ENCODE measurements around the gene GPR183. TPM values are rescaled to one million over a fixed set of nuclear protein-coding genes. Genes with fewer than 3 reads are reported as not detected.

The GPR183 gene
- total RNA-seq, 1 experiment from 2014 or later, result 0.15 TPM

DNA sequence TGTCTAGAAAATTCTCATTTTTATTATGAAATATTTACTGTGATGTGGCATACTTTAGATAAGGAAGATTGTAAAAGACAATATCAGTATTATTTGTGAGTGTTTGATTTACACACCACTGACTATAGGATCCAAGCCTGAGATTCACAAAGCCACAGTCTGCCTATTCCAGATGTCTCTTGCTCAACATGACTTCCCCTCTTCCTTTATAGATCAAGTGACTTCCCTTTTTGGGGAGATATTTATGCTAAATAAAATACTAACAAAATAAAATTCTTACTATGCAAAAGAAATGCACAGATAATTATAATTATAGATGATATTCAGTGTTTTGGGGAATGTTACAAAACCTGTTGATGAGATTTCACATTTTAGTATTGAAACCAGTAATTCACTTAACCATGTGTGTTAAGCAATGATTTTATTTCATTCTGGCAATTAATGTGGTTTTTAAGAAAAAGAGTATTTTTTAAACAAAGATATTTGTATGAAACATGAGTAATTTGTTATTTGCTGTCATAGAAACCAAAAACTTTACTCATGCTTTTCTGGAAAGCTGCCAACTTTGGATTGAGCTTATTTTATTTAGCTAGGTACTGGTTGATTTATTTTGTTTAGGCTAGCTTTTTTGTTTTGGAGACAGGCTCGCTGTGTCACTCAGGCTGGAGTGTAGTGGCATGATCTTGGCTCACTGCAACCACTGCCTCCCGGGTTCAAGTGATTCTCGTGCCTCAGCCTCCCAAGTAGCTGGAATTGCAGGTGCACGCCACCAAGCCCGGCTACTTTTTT lies 13.7 kb upstream of the GPR183 start:
- in situ Hi-C loops (cut with HindIII; ENCODE audit: low pct_unique_long_range_greater_than_20kb, low sequenced_read_pairs) (no loop called here), intact Hi-C loops (cut with micrococcal nuclease; ENCODE audit: unreplicated experiment) (no loop called here)
- Histone ChIP-seq H3K4me3 (ENCODE audit: low read depth in 2 of 2, low read length in 2 of 2) (no peak overlapping the region), H3K27ac (ENCODE audit: low read length) (no peak overlapping the region), H3K36me3 (ENCODE audit: control insufficient read depth, insufficient read depth, low read length) (no peaks in the 10 kb centered on the region), H3K27me3 (ENCODE audit: control insufficient read depth, insufficient read depth, low read length) (no peaks in the 10 kb centered on the region), H3K4me1 (ENCODE audit: control insufficient read depth, insufficient read depth, low read length) (no peaks in the 10 kb centered on the region), H3K9me3 (ENCODE audit: control insufficient read depth, insufficient read depth, low read depth, low read length) (no peaks in the 10 kb centered on the region)
- no TSS peak for BruUV-seq (replicated peaks)
- ChIA-PET CTCF (no interaction called here), POLR2A (no interaction called here)
- TF ChIP-seq, protein P1, sequence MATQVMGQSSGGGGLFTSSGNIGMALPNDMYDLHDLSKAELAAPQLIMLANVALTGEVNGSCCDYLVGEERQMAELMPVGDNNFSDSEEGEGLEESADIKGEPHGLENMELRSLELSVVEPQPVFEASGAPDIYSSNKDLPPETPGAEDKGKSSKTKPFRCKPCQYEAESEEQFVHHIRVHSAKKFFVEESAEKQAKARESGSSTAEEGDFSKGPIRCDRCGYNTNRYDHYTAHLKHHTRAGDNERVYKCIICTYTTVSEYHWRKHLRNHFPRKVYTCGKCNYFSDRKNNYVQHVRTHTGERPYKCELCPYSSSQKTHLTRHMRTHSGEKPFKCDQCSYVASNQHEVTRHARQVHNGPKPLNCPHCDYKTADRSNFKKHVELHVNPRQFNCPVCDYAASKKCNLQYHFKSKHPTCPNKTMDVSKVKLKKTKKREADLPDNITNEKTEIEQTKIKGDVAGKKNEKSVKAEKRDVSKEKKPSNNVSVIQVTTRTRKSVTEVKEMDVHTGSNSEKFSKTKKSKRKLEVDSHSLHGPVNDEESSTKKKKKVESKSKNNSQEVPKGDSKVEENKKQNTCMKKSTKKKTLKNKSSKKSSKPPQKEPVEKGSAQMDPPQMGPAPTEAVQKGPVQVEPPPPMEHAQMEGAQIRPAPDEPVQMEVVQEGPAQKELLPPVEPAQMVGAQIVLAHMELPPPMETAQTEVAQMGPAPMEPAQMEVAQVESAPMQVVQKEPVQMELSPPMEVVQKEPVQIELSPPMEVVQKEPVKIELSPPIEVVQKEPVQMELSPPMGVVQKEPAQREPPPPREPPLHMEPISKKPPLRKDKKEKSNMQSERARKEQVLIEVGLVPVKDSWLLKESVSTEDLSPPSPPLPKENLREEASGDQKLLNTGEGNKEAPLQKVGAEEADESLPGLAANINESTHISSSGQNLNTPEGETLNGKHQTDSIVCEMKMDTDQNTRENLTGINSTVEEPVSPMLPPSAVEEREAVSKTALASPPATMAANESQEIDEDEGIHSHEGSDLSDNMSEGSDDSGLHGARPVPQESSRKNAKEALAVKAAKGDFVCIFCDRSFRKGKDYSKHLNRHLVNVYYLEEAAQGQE (IDR thresholded peaks at IDR 0.05; ENCODE audit: insufficient read depth in 1 of 2, low read depth in 2 of 2, low read length in 1 of 2), result no peak
- TF ChIP-seq CTCF (IDR thresholded peaks at IDR 0.05), result no peak
- TF ChIP-seq SIN3A (IDR thresholded peaks at IDR 0.05; ENCODE audit: borderline replicate concordance, insufficient read depth, low read depth, low read length), result no peak
- no peak for TF ChIP-seq TCF7L2 (IDR thresholded peaks at IDR 0.05; ENCODE audit: low read depth, low read length)
- TF ChIP-seq POLR2AphosphoS5 (IDR thresholded peaks at IDR 0.05; ENCODE audit: low read depth, low read length), result no peak
- DNase-seq (ENCODE audit: low read depth, low spot score) (no peak), ATAC-seq (no peak)

DNA sequence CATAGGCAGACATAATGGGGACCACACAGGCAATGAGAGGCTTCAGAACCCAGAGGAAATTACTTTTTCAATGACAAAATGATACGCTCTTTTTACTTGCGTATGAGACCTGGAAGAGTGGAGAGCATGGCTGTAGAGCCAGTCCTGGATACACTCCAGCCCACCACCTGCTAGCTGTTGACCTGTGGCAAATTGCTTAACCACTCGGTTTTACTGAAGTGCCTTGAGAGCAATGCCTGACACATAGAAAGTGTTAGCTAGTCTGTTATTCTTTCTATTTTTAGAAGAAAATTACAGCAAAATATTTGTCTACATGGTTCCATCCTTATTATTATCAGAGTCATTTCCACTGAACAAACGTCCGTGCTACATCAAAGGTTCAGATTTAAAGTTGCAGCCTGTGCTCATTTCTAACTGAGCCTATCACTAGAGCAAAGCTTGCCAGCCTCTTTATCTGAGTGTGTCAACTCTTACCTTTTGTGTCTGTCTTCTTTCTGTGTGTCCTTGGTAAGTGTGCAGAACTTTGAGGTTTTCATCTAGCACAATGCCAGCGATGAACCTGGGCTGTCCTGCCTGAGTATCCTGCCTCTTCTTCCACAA lies 9.6 kb upstream of the GPR183 start:
- ChIA-PET POLR2A (no interaction called here), CTCF (no interaction called here)
- in situ Hi-C loops (cut with HindIII; ENCODE audit: low pct_unique_long_range_greater_than_20kb, low sequenced_read_pairs), result no loop called here
- TF ChIP-seq CTCF (IDR thresholded peaks at IDR 0.05), result no peak
- no peak for TF ChIP-seq SIN3A (IDR thresholded peaks at IDR 0.05; ENCODE audit: borderline replicate concordance, insufficient read depth, low read depth, low read length)
- no peak for TF ChIP-seq TCF7L2 (IDR thresholded peaks at IDR 0.05; ENCODE audit: low read depth, low read length)
- Histone ChIP-seq H3K36me3 (ENCODE audit: control insufficient read depth, insufficient read depth, low read length) (no peaks in the 10 kb centered on the region), H3K27ac (ENCODE audit: low read length) (no peak overlapping the region), H3K4me1 (ENCODE audit: control insufficient read depth, insufficient read depth, low read length) (no peaks in the 10 kb centered on the region), H3K9me3 (ENCODE audit: control insufficient read depth, insufficient read depth, low read depth, low read length) (no peaks in the 10 kb centered on the region), H3K4me3 (ENCODE audit: low read depth in 2 of 2, low read length in 2 of 2) (no peak overlapping the region), H3K27me3 (ENCODE audit: control insufficient read depth, insufficient read depth, low read length) (no peaks in the 10 kb centered on the region)
- ATAC-seq, result no peak
- intact Hi-C loops (cut with micrococcal nuclease; ENCODE audit: unreplicated experiment), result no loop called here
- BruUV-seq (replicated peaks), result no TSS peak
- no peak for DNase-seq (ENCODE audit: low read depth, low spot score)

Data from Panc1 (cell line).